ENCODE data around the gene IL6.

- TF ChIP-seq, protein P1, sequence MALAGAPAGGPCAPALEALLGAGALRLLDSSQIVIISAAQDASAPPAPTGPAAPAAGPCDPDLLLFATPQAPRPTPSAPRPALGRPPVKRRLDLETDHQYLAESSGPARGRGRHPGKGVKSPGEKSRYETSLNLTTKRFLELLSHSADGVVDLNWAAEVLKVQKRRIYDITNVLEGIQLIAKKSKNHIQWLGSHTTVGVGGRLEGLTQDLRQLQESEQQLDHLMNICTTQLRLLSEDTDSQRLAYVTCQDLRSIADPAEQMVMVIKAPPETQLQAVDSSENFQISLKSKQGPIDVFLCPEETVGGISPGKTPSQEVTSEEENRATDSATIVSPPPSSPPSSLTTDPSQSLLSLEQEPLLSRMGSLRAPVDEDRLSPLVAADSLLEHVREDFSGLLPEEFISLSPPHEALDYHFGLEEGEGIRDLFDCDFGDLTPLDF (CRISPR knock-in tag; IDR thresholded peaks at IDR 0.05), result no peak
- TF ChIP-seq, protein P2, sequence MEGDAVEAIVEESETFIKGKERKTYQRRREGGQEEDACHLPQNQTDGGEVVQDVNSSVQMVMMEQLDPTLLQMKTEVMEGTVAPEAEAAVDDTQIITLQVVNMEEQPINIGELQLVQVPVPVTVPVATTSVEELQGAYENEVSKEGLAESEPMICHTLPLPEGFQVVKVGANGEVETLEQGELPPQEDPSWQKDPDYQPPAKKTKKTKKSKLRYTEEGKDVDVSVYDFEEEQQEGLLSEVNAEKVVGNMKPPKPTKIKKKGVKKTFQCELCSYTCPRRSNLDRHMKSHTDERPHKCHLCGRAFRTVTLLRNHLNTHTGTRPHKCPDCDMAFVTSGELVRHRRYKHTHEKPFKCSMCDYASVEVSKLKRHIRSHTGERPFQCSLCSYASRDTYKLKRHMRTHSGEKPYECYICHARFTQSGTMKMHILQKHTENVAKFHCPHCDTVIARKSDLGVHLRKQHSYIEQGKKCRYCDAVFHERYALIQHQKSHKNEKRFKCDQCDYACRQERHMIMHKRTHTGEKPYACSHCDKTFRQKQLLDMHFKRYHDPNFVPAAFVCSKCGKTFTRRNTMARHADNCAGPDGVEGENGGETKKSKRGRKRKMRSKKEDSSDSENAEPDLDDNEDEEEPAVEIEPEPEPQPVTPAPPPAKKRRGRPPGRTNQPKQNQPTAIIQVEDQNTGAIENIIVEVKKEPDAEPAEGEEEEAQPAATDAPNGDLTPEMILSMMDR (IDR thresholded peaks at IDR 0.05), result no peak
- no peak for TF ChIP-seq FOXP1 (CRISPR knock-in tag; IDR thresholded peaks at IDR 0.05; ENCODE audit: borderline replicate concordance)
- TF ChIP-seq, protein P3, sequence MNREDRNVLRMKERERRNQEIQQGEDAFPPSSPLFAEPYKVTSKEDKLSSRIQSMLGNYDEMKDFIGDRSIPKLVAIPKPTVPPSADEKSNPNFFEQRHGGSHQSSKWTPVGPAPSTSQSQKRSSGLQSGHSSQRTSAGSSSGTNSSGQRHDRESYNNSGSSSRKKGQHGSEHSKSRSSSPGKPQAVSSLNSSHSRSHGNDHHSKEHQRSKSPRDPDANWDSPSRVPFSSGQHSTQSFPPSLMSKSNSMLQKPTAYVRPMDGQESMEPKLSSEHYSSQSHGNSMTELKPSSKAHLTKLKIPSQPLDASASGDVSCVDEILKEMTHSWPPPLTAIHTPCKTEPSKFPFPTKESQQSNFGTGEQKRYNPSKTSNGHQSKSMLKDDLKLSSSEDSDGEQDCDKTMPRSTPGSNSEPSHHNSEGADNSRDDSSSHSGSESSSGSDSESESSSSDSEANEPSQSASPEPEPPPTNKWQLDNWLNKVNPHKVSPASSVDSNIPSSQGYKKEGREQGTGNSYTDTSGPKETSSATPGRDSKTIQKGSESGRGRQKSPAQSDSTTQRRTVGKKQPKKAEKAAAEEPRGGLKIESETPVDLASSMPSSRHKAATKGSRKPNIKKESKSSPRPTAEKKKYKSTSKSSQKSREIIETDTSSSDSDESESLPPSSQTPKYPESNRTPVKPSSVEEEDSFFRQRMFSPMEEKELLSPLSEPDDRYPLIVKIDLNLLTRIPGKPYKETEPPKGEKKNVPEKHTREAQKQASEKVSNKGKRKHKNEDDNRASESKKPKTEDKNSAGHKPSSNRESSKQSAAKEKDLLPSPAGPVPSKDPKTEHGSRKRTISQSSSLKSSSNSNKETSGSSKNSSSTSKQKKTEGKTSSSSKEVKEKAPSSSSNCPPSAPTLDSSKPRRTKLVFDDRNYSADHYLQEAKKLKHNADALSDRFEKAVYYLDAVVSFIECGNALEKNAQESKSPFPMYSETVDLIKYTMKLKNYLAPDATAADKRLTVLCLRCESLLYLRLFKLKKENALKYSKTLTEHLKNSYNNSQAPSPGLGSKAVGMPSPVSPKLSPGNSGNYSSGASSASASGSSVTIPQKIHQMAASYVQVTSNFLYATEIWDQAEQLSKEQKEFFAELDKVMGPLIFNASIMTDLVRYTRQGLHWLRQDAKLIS (CRISPR knock-in tag; IDR thresholded peaks at IDR 0.05; ENCODE audit: borderline replicate concordance), result no peak
These were observed 4.8 kb downstream of the IL6 start for GRCh38 chr7:22731766-22732165.

Measured in WTC11 (cell line).